HL-60 (cell line): ENCODE data around the gene SH3BP4.

Source experiments
- DNase-seq, 2 experiments: peaks; one replicate each; pipeline ENCODE4 v3.0.0-alpha.2; 2010 to 2020; ENCODE audit warnings: low read depth in 1 of 2, low spot score in 1 of 2
- H3K27ac ChIP-seq: fragments of 250-450 bp; sonication (Bioruptor Pico); replicated peaks from 2 replicates; pipeline ENCODE4 v1.5.1; 2020; ENCODE audit warnings: mild to moderate bottlenecking, moderate library complexity
- H3K27me3 ChIP-seq: fragments of 250-450 bp; sonication (Bioruptor Pico); 2 replicates; pipeline ENCODE4 v1.5.1; 2021; ENCODE audit warnings: mild to moderate bottlenecking, moderate library complexity; ENCODE audit not compliant: insufficient read depth, poor library complexity, severe bottlenecking
- H3K4me3 ChIP-seq: replicated peaks from 2 replicates; pipeline ENCODE4 v1.5.1; 2011; ENCODE audit warnings: mild to moderate bottlenecking, control low read depth, low read length; ENCODE audit not compliant: insufficient read depth
- GABPA ChIP-seq: IDR thresholded peaks from 2 replicates; pipeline ENCODE4 v1.6.1; 2012; ENCODE audit warnings: low read depth
- POLR2AphosphoS5 ChIP-seq: IDR thresholded peaks from 2 replicates; pipeline ENCODE4 v1.6.1; 2012; ENCODE audit warnings: low read depth
- SPI1 ChIP-seq: IDR thresholded peaks from 2 replicates; pipeline ENCODE4 v1.6.1; 2012; ENCODE audit warnings: low read depth, mild to moderate bottlenecking, borderline replicate concordance
- TF ChIP-seq, protein P1 (sequence below): IDR thresholded peaks from 2 replicates; pipeline ENCODE4 v1.6.1; 2012; ENCODE audit warnings: low read depth; ENCODE audit not compliant: insufficient replicate concordance
- TF ChIP-seq, protein P2 (sequence below): IDR thresholded peaks from one replicate; pipeline ENCODE4 v1.5.1; 2011; ENCODE audit warnings: low read length, control low read depth, inconsistent platforms; ENCODE audit not compliant: insufficient read depth

The SH3BP4 gene

DNA sequence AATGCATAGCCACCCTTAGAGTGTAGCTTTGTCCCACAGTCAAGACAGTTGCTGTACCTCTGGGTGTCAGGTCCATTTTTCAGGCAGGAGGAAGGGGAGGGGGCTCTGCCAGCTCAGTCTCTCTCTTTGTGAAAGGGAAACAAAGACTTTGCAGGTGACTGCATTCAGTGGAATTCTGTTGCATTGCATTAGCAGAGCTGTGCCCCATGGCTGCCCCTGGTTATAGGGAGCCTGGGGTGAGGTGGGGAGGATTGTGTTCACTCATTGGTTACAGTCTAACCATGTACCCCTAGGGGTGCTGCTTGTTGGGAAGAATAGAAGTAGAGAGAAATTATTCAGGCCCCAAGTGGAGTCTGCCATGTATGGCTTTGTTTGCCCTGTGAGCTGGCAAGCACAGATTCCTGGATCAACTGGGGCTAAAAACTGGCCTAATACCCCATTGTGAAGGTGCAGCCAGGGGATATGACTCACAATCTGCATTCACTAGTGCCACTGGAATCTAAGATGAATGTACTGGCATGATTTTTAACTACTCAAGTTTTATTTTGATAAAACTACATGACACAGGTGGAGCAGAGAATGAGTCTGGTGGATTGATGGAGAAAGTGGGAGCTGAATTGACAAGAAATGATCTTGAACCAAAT is 118.4 kb downstream of the SH3BP4 start:
- TF ChIP-seq POLR2AphosphoS5, result no peak
- no peak for TF ChIP-seq SPI1
- TF ChIP-seq GABPA, result no peak
- TF ChIP-seq, protein P1, sequence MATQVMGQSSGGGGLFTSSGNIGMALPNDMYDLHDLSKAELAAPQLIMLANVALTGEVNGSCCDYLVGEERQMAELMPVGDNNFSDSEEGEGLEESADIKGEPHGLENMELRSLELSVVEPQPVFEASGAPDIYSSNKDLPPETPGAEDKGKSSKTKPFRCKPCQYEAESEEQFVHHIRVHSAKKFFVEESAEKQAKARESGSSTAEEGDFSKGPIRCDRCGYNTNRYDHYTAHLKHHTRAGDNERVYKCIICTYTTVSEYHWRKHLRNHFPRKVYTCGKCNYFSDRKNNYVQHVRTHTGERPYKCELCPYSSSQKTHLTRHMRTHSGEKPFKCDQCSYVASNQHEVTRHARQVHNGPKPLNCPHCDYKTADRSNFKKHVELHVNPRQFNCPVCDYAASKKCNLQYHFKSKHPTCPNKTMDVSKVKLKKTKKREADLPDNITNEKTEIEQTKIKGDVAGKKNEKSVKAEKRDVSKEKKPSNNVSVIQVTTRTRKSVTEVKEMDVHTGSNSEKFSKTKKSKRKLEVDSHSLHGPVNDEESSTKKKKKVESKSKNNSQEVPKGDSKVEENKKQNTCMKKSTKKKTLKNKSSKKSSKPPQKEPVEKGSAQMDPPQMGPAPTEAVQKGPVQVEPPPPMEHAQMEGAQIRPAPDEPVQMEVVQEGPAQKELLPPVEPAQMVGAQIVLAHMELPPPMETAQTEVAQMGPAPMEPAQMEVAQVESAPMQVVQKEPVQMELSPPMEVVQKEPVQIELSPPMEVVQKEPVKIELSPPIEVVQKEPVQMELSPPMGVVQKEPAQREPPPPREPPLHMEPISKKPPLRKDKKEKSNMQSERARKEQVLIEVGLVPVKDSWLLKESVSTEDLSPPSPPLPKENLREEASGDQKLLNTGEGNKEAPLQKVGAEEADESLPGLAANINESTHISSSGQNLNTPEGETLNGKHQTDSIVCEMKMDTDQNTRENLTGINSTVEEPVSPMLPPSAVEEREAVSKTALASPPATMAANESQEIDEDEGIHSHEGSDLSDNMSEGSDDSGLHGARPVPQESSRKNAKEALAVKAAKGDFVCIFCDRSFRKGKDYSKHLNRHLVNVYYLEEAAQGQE, result no peak
- TF ChIP-seq, protein P2, sequence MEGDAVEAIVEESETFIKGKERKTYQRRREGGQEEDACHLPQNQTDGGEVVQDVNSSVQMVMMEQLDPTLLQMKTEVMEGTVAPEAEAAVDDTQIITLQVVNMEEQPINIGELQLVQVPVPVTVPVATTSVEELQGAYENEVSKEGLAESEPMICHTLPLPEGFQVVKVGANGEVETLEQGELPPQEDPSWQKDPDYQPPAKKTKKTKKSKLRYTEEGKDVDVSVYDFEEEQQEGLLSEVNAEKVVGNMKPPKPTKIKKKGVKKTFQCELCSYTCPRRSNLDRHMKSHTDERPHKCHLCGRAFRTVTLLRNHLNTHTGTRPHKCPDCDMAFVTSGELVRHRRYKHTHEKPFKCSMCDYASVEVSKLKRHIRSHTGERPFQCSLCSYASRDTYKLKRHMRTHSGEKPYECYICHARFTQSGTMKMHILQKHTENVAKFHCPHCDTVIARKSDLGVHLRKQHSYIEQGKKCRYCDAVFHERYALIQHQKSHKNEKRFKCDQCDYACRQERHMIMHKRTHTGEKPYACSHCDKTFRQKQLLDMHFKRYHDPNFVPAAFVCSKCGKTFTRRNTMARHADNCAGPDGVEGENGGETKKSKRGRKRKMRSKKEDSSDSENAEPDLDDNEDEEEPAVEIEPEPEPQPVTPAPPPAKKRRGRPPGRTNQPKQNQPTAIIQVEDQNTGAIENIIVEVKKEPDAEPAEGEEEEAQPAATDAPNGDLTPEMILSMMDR, result no peak
- Histone ChIP-seq H3K4me3 (no peak overlapping the region), H3K27ac (no peak overlapping the region)

DNA sequence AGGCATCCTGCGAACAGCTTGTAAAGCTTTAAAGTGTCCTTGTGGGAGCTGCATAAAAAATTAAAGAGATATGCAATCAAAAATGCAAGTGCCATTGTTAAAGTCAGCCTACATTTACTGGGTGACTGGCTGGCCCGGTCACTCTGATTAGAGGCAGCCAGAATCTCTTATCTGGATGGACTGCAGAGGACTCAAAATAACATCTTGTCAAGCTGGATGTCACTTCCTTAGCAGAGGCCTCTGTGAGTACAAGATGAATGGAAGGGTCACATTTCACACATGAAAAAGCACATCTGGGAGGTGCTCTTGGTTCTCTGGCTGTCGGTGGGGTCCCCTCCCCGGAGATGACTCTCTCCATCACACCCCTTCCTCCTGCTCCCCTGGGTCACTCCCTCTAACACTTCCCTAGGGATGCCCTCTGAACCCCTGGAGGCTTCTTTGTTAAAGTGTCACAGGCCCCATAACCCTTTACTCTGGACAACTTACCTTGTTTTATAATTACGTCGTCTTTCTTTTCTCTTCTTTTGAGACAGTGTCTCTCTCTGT is 122.1 kb downstream of the SH3BP4 start:
- no peak overlapping the region for H3K27ac ChIP-seq
- DNase-seq, result no peak
- no peaks in the 10 kb centered on the region for H3K27me3 ChIP-seq
- H3K4me3 ChIP-seq, result no peak overlapping the region
- no peak for TF ChIP-seq POLR2AphosphoS5
- TF ChIP-seq, protein P2, result no peak
- TF ChIP-seq, protein P1, result no peak
- TF ChIP-seq SPI1, result no peak
- no peak for TF ChIP-seq GABPA

More for the DNA sequence above, 118.4 kb downstream of the SH3BP4 start:
- no peaks in the 10 kb centered on the region for H3K27me3 ChIP-seq
- no peak for DNase-seq

DNA sequence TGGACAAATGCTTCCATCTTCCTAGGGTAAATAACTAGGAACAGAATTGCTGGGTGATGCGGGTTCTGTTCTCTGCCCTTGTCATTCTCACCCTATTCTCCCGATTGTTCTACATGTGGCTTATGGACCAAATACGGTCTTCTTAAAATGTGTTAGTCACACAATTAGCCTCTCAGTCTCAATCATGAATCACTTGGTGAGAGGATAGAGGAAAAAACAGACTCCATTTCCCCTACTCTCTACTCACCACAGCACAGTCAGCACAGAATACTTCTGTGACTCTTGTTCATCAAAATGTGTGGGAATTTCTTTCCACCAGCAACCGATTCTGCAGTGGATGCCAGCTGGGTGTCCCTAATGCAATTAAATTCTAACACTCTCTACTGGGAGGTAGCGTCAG is 125.2 kb downstream of the SH3BP4 start:
- no peak overlapping the region for H3K27ac ChIP-seq

More for the DNA sequence above, 125.2 kb downstream of the SH3BP4 start:
- no peak overlapping the region for H3K4me3 ChIP-seq
- no peak for TF ChIP-seq POLR2AphosphoS5
- TF ChIP-seq, protein P2, result no peak
- TF ChIP-seq GABPA, result no peak
- TF ChIP-seq, protein P1, result no peak
- TF ChIP-seq SPI1, result no peak
- H3K27me3 ChIP-seq, result no peaks in the 10 kb centered on the region
- no peak for DNase-seq
